ENCODE results near the gene CDHR5.

Gene CDHR5

DNA sequence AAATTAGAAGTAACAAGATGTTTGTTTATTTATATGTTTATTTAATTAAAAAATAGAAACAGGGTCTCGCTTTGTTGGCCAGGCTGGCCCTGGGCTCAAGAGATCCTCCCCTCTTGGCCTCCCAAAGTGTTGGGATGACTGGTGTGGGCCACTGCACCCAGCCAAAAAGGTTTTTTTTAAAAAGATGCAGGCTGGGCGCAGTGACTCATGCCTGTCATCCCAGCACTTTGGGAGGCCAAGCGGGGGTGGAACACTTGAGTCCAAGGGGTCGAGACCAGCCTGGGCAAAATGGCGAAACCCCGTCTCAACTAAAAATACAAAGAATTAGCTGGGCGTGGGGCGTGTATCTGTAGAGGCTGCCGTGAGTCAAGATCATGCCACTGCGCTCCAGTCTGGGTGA, 25.7 kb upstream of the CDHR5 start:
- TF ChIP-seq, protein P1, sequence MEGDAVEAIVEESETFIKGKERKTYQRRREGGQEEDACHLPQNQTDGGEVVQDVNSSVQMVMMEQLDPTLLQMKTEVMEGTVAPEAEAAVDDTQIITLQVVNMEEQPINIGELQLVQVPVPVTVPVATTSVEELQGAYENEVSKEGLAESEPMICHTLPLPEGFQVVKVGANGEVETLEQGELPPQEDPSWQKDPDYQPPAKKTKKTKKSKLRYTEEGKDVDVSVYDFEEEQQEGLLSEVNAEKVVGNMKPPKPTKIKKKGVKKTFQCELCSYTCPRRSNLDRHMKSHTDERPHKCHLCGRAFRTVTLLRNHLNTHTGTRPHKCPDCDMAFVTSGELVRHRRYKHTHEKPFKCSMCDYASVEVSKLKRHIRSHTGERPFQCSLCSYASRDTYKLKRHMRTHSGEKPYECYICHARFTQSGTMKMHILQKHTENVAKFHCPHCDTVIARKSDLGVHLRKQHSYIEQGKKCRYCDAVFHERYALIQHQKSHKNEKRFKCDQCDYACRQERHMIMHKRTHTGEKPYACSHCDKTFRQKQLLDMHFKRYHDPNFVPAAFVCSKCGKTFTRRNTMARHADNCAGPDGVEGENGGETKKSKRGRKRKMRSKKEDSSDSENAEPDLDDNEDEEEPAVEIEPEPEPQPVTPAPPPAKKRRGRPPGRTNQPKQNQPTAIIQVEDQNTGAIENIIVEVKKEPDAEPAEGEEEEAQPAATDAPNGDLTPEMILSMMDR (IDR thresholded peaks at IDR 0.05): no peak

DNA sequence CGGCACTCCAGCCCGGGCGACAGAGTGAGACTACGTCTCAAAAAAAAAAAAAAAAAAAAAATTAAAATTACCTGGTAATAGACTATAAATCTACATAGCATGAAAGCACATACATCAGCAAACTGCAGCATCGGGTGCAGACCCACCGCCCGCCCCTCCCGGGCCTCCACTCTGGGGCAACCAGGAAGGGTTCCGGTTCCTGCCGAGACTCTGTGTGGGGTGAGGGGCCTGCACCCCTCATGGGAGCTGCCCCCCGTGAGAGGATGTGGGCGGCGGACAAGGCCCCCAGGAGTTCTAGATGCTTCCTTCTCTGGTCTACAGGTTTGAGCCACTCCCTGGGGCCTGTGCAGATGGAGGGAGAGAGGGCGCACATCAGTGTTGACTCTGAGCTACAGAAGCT, 21.5 kb upstream of the CDHR5 start:
- TF ChIP-seq, protein P1 (IDR thresholded peaks at IDR 0.05): no peak

DNA sequence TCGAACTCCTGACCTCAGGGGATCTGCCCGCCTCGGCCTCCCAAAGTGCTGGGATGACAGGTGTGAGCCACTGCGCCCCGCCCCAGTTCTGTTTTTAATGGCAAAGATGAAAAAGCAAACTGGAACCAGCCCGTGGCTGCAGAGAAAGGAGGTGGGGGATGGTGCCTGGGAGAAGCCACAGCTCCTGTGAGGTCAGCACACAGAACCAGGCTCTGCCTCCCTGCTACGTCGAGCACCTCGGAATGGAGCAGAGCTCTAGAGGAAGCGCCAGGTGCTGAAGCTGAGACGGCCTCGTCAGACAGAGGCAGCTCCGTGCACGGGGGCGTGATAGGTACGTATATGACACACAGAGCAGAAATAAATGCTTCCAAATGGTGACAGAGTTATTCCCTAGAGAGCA, 20.8 kb upstream of the CDHR5 start:
- TF ChIP-seq, protein P1 (IDR thresholded peaks at IDR 0.05): no peak

DNA sequence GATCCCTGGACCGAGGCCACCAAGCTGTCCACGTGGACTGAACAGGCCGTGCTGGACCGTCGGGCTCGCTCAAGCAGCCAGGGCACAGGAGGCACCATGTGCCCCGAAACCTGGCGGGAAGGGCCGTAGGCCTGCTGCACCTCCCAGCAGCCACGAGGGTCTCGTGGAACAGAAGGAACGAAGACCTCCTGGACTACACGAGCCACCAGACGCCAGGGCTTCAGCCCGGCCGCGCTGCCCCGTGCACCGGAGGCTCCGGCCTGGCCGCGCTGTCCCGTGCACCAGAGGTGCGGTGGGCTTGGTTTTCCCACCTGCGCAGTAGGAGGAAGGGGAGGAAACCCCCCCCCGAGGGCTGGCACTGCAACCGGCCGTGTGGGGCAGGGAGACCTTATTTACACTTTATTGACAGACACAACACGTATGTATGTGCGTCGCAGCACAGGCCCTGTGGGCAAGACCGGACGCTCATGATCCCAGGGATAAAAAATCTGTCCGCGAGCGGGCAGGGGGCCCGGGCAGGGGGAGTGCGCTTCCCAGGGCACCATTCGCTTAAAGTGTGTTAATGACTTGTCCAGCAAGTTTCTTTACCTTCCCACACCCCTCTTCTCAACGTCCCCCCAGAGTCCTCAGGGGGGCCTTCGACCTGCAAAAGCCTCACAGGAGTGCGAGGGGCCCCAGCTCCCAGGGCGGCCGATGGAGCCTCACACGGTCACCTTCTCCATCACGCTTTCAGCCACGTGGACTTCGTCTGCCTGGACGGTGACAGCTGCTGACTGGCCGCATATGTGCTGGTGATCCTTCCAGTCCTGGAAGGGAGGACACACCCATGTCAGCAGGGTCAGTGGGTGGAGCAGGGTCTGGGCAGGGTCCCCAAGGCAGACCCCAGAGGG, 19.3 kb upstream of the CDHR5 start:
- TF ChIP-seq, protein P1 (IDR thresholded peaks at IDR 0.05): no peak

DNA sequence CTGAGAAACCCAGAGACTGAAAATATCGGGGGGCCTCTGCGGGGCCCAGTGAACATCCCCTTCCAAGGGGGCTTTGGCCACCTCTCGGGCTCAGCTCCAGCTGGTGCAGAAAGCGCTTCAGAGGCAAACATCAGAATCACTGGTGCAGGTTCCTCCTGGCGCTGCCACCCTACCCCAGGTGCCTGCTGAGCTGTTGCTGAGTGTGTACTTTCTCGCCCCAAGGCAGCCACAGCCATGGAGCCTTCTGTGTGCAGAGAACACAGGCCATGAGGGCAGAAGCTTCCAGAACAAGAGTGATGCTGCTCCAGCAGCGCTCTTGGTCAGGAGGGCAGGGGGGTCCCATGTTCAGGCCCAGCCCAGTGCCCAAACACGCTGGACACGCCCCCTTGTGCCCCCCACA, 18.6 kb upstream of the CDHR5 start:
- TF ChIP-seq, protein P1 (IDR thresholded peaks at IDR 0.05): no peak

DNA sequence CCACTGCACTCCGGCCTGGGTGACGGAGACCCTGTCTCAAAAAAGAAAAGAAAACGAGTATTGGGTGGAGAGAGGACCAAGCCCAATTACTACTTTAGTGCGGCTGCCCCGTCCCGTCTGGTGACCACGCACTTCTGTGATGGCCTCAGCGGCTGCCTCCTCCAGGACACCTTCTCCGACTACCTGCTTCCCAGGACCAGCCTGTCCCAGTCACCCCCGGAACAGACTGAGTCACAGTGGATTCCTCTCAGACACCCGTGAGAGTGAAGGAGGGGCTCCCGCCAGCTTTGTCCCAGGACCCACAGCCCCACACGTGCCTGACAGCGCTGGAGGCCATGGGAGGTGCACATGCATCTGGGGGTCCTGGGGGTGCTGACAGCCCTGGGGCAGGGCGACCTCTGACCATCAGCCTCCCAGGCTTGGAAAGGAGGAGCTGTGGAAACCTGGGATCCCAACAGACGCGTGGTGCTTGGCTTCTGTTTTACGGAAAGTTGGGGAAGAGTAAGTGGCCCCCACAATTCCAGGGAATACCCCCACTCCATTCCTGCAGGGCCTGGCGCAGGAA, 17.1 kb upstream of the CDHR5 start:
- TF ChIP-seq, protein P1 (IDR thresholded peaks at IDR 0.05): no peak

DNA sequence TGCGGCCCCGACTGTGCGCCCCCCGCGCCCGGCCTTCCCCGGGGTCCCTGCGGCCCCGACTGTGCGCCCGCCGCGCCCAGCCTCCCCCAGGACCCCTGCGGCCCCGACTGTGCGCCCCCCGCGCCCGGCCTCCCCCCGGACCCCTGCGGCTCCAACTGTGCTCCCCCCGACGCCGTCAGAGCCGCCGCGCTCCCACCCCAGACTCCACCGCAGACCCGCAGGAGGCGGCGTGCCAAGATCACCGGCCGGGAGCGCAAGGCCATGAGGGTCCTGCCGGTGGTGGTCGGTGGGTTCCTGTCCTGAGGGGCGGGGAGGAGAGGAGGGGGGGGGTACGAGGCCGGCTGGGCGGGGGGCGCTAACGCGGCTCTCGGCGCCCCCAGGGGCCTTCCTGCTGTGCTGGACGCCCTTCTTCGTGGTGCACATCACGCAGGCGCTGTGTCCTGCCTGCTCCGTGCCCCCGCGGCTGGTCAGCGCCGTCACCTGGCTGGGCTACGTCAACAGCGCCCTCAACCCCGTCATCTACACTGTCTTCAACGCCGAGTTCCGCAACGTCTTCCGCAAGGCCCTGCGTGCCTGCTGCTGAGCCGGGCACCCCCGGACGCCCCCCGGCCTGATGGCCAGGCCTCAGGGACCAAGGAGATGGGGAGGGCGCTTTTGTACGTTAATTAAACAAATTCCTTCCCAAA, 15.4 kb upstream of the CDHR5 start:
- TF ChIP-seq, protein P1 (IDR thresholded peaks at IDR 0.05): no peak
